Memory B cell (primary cell): Measurements from ENCODE around the gene TNFSF13.

Experiments
- ATAC-seq: fragments of 150-1000 bp; cut with Tn5 transposase; 2 replicates; pipeline ENCODE4 v1.10.0; 2021; ENCODE audit warnings: low read depth, mild to moderate bottlenecking, moderate library complexity
- DNase-seq, 2 donors: peaks; one replicate each; pipeline ENCODE4 v3.0.0; 2022; ENCODE audit warnings: low spot score in 2 of 2
- H3K27ac Mint-ChIP-seq: one replicate; pipeline ENCODE4 v1.8.0; 2022; ENCODE audit warnings: mild to moderate bottlenecking, moderate library complexity, mixed read lengths
- H3K27me3 Mint-ChIP-seq: one replicate; pipeline ENCODE4 v1.8.0; 2022; ENCODE audit warnings: mixed read lengths
- H3K36me3 Mint-ChIP-seq: one replicate; pipeline ENCODE4 v1.8.0; 2022; ENCODE audit warnings: mild to moderate bottlenecking, mixed read lengths
- H3K4me1 Mint-ChIP-seq: one replicate; pipeline ENCODE4 v1.8.0; 2022; ENCODE audit warnings: mixed read lengths
- H3K4me3 Mint-ChIP-seq: one replicate; pipeline ENCODE4 v1.8.0; 2022; ENCODE audit warnings: mild to moderate bottlenecking, moderate library complexity, mixed read lengths
- H3K9me3 Mint-ChIP-seq: one replicate; pipeline ENCODE4 v1.8.0; 2022; ENCODE audit warnings: mixed read lengths

TNFSF13 gene

DNA sequence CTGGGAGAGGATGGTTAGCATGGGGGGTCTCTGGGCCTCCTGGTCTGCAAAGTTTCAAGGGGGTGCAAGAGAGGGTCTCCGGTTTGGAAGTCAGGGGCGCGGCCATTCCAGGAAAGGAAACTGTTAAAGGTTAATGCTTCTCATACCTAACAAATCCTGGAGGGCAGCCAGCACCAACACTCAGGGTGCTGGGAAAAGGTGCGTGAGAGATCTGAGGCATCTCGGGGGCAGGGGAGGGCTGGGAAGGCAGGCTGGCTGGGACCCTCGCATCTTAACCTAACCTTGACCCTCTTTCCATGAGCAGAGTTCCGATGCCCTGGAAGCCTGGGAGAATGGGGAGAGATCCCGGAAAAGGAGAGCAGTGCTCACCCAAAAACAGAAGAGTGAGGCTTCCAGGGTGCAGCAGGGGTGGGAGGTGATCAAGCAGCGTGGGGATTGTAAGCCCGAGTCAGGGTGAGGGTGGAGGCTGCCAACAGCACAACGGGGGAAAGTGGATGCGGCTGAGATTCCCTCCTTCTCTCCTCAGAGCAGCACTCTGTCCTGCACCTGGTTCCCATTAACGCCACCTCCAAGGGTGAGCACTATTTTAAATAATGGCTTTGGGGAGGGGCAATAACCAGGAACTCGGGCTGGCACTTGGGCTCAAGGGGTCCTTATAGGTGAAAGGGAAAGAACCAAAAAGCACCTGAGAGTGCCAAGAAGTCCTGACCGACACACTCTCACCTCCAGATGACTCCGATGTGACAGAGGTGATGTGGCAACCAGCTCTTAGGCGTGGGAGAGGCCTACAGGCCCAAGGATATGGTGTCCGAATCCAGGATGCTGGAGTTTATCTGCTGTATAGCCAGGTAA lies 996 bp downstream of the TNFSF13 start:
- DNase-seq, result no peak
- Mint-ChIP-seq H3K4me1 (peaks cover 51% of the 10 kb centered on the region), H3K4me3 (peak overlapping the region; percentile 98), H3K27me3 (no peaks in the 10 kb centered on the region), H3K27ac (peak overlapping the region; percentile 99), H3K36me3 (peaks cover 5% of the 10 kb centered on the region), H3K9me3 (no peaks in the 10 kb centered on the region)
- no peak for ATAC-seq

DNA sequence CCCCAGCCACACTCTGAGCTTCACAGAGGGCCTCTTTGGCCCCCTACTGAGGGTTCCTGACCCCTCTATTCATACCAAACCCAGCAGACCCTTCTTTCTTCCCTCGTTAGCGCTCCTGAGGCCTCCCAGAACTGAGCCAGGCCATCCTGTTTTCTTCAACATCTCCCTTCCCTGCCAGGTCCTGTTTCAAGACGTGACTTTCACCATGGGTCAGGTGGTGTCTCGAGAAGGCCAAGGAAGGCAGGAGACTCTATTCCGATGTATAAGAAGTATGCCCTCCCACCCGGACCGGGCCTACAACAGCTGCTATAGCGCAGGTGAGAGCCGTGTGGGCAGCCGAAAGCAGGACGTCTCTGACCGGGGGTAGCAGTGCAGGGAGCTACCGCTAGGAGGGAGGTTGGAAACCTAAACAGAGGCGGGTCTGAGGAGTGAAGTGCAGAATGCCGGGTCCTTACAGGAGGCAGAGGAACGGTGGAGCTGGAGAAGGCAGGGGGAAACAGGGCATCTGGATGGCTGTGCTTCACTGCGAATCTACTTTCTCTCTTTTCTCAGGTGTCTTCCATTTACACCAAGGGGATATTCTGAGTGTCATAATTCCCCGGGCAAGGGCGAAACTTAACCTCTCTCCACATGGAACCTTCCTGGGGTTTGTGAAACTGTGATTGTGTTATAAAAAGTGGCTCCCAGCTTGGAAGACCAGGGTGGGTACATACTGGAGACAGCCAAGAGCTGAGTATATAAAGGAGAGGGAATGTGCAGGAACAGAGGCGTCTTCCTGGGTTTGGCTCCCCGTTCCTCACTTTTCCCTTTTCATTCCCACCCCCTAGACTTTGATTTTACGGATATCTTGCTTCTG lies 1.9 kb downstream of the TNFSF13 start:
- ATAC-seq, result peak; percentile 34
- peaks cover 47% of the 10 kb centered on the region for H3K4me1 Mint-ChIP-seq
- peak overlapping the region; percentile 99 for H3K27ac Mint-ChIP-seq
- DNase-seq, result peak; percentile 59 to 64
- H3K27me3 Mint-ChIP-seq, result no peaks in the 10 kb centered on the region
- peaks cover 6% of the 10 kb centered on the region for H3K36me3 Mint-ChIP-seq
- H3K4me3 Mint-ChIP-seq, result peak overlapping the region; percentile 98
- H3K9me3 Mint-ChIP-seq, result no peaks in the 10 kb centered on the region

DNA sequence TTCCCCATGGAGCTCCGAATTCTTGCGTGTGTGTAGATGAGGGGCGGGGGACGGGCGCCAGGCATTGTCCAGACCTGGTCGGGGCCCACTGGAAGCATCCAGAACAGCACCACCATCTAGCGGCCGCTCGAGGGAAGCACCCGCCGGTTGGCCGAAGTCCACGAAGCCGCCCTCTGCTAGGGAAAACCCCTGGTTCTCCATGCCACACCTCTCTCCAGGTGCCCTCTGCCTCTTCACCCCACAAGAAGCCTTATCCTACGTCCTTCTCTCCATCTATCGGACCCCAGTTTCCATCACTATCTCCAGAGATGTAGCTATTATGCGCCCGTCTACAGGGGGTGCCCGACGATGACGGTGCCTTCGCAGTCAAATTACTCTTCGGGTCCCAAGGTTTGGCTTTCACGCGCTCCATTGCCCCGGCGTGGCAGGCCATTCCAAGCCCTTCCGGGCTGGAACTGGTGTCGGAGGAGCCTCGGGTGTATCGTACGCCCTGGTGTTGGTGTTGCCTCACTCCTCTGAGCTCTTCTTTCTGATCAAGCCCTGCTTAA lies 2.6 kb downstream of the TNFSF13 start:
- H3K4me1 Mint-ChIP-seq, result peaks cover 44% of the 10 kb centered on the region
- no peaks in the 10 kb centered on the region for H3K27me3 Mint-ChIP-seq
- H3K27ac Mint-ChIP-seq, result peak overlapping the region; percentile 99
- H3K9me3 Mint-ChIP-seq, result no peaks in the 10 kb centered on the region
- H3K36me3 Mint-ChIP-seq, result peaks cover 7% of the 10 kb centered on the region
- ATAC-seq (peak; percentile 65), DNase-seq (peak; percentile 81 to 87)
- H3K4me3 Mint-ChIP-seq, result peak overlapping the region; percentile 98

DNA sequence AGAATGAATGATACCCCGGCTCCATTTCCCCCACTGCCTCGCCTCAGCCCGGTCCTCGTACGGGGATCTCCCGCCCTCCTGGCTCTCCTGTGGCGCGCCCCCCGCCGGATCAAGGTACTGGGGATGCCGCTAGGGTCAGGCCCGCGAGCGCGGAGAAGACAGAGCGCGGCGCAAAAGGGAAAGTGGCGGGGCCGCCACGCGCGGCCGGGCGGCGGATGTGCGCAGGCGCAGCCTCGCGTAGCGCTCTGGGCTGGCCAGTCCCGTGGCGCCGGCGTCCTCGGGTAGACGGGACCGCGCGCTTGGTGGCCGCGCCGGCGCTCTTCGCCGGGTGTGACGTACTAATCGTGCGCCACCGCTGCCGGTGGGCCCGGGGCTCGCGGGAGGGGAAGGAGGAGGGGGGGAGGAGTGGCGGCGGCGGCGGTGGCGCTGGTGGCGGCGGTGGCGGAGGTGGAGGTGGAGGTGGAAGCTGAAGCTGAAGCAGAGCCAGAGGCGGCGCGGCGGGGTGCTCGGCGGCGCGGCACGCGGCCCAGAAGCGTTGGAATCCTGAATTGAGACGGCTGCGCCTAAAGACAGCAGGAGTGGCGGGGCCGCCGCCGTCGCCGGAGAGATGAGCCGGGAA lies 3.1 kb downstream of the TNFSF13 start, which contains the start of gene SENP3:
Gene SENP3 (plus strand): TSS at position 331 of the 619 bp plus-strand sequence. CDS start 1,158 bp downstream, outside the sequence.
- Mint-ChIP-seq H3K27ac (peak within 1 kb of the TSS; percentile 99), H3K36me3 (peaks cover 7% of the 10 kb centered on the region), H3K4me1 (peaks cover 40% of the 10 kb centered on the region), H3K27me3 (no peaks in the 10 kb centered on the region), H3K9me3 (no peaks in the 10 kb centered on the region), H3K4me3 (peak within 1 kb of the TSS; percentile 98)
- DNase-seq, result peak; percentile 85 to 86
- ATAC-seq, result peak; percentile 76

DNA sequence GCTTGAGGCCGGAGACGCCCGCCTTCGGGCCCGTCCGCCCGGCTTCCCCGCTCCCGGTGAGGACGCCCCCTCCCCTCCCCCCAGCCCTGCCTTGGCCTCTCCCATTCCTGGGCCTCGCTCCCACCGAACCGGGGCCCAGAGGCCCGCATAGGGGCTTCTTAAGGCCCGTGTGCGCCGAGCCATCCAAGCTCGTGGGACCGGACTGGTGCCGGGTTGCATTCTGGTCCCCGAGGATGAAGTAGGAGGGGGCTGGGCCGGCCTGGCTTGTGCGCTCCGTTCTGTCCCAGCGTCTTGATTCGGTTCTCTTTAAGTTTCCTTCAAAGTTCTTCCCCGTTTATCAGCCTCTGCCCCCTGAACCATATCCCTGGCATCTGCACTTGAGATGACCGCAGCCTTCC lies 3.7 kb downstream of the TNFSF13 start:
- H3K27me3 Mint-ChIP-seq, result no peaks in the 10 kb centered on the region
- H3K9me3 Mint-ChIP-seq, result no peaks in the 10 kb centered on the region
- H3K4me3 Mint-ChIP-seq, result peak overlapping the region; percentile 91
- peaks cover 40% of the 10 kb centered on the region for H3K4me1 Mint-ChIP-seq
- DNase-seq (no peak), ATAC-seq (no peak)
- H3K36me3 Mint-ChIP-seq, result peaks cover 7% of the 10 kb centered on the region
- peak overlapping the region; percentile 99 for H3K27ac Mint-ChIP-seq

DNA sequence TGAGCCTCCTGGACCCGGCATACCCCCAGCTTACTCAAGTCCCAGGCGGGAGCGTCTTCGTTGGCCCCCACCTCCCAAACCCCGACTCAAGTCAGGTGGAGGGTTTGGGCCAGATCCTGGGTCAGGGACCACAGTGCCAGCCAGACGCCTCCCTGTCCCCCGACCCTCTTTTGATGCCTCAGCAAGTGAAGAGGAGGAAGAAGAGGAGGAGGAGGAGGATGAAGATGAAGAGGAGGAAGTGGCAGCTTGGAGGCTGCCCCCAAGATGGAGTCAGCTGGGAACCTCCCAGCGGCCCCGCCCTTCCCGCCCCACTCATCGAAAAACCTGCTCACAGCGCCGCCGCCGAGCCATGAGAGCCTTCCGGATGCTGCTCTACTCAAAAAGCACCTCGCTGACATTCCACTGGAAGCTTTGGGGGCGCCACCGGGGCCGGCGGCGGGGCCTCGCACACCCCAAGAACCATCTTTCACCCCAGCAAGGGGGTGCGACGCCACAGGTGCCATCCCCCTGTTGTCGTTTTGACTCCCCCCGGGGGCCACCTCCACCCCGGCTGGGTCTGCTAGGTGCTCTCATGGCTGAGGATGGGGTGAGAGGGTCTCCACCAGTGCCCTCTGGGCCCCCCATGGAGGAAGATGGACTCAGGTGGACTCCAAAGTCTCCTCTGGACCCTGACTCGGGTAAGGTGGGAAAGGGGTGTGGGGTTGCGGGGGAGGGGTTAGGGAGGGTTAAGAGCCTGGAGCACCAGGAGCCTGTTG lies 4.7 kb downstream of the TNFSF13 start:
- no peaks in the 10 kb centered on the region for H3K27me3 Mint-ChIP-seq
- H3K4me3 Mint-ChIP-seq, result peak overlapping the region; percentile 43
- no peak for ATAC-seq
- no peaks in the 10 kb centered on the region for H3K9me3 Mint-ChIP-seq
- no peak for DNase-seq
- peaks cover 37% of the 10 kb centered on the region for H3K4me1 Mint-ChIP-seq
- H3K36me3 Mint-ChIP-seq, result peaks cover 11% of the 10 kb centered on the region
- H3K27ac Mint-ChIP-seq, result no peak overlapping the region

DNA sequence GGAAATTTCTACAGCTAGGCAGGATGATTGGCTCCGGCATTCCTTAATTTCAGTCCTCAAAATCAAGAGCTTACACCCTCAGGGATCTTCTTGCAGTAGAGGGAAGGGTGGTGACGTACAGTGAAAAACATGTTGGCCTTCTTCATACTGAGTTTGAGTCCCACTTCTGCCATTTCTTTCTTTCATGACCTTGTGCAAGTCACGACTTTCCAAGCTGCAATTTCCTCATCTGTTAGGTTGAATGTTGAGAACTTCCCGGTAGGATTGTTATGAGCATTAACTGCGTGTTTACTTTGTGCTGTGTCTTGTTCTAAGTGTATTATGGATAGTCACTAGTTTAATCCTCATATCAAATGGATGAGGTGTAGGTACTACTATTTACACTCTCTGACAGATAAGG lies 11.0 kb downstream of the TNFSF13 start:
- Mint-ChIP-seq H3K9me3 (no peaks in the 10 kb centered on the region), H3K4me1 (peaks cover 15% of the 10 kb centered on the region), H3K27ac (no peak overlapping the region), H3K27me3 (no peaks in the 10 kb centered on the region), H3K4me3 (no peak overlapping the region), H3K36me3 (peaks cover 24% of the 10 kb centered on the region)
- no peak for DNase-seq
- ATAC-seq, result no peak

DNA sequence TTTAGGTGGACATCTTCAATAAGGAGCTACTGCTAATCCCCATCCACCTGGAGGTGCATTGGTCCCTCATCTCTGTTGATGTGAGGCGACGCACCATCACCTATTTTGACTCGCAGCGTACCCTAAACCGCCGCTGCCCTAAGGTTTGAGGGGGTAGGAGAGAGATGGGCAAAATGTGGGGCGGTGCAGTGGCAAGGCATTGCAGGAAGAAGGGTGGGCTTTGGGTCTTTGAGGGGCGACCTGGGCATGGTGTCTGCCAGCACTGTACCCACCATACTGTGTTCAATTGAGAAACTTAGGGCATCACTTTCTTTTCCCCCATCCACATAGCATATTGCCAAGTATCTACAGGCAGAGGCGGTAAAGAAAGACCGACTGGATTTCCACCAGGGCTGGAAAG lies 11.8 kb downstream of the TNFSF13 start:
- DNase-seq (no peak), ATAC-seq (no peak)
- Mint-ChIP-seq H3K9me3 (no peaks in the 10 kb centered on the region), H3K4me3 (peak overlapping the region; percentile 19), H3K27me3 (no peaks in the 10 kb centered on the region), H3K36me3 (peaks cover 25% of the 10 kb centered on the region), H3K27ac (no peak overlapping the region), H3K4me1 (peaks cover 19% of the 10 kb centered on the region)

DNA sequence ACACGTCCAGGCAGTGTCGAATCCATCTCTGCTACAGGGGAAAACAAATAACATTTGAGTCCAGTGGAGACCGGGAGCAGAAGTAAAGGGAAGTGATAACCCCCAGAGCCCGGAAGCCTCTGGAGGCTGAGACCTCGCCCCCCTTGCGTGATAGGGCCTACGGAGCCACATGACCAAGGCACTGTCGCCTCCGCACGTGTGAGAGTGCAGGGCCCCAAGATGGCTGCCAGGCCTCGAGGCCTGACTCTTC lies 13.7 kb downstream of the TNFSF13 start:
- Mint-ChIP-seq H3K27ac (peak overlapping the region; percentile 98), H3K4me1 (peaks cover 23% of the 10 kb centered on the region), H3K27me3 (no peaks in the 10 kb centered on the region), H3K4me3 (peak overlapping the region; percentile 95), H3K36me3 (peaks cover 29% of the 10 kb centered on the region), H3K9me3 (no peaks in the 10 kb centered on the region)
- DNase-seq (no peak), ATAC-seq (no peak)

DNA sequence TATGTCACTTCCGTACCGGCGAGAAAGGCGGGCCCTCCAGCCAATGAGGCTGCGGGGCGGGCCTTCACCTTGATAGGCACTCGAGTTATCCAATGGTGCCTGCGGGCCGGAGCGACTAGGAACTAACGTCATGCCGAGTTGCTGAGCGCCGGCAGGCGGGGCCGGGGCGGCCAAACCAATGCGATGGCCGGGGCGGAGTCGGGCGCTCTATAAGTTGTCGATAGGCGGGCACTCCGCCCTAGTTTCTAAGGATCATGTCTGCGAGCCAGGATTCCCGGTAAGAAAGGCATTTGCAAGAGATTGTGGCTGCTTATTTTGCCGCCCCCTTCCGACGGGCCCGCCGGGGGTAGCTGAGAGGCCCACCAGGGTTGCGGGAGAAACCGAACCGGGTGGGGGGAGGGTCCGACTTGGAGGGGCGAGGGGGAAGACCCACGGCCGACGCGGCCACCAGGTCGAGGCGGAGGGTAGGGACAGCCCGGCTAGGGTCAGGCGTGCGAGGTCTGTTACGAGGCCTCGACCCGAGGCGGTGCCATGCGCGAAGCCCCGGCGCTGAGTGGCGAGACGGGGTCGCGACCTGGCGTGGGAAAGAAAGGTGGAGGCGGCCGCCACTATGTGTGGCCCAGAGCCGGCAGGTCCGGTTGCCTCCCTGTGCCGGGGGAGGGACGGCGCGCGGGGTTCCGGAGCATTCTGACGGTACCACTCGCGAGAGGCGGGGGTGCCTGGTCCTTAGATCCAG lies 14.2 kb downstream of the TNFSF13 start:
- ATAC-seq, result peak; percentile 82
- peaks cover 23% of the 10 kb centered on the region for H3K4me1 Mint-ChIP-seq
- H3K4me3 Mint-ChIP-seq, result peak overlapping the region; percentile 95
- DNase-seq, result peak; percentile 100
- no peaks in the 10 kb centered on the region for H3K9me3 Mint-ChIP-seq
- H3K36me3 Mint-ChIP-seq, result peaks cover 28% of the 10 kb centered on the region
- H3K27ac Mint-ChIP-seq, result peak overlapping the region; percentile 98
- no peaks in the 10 kb centered on the region for H3K27me3 Mint-ChIP-seq

DNA sequence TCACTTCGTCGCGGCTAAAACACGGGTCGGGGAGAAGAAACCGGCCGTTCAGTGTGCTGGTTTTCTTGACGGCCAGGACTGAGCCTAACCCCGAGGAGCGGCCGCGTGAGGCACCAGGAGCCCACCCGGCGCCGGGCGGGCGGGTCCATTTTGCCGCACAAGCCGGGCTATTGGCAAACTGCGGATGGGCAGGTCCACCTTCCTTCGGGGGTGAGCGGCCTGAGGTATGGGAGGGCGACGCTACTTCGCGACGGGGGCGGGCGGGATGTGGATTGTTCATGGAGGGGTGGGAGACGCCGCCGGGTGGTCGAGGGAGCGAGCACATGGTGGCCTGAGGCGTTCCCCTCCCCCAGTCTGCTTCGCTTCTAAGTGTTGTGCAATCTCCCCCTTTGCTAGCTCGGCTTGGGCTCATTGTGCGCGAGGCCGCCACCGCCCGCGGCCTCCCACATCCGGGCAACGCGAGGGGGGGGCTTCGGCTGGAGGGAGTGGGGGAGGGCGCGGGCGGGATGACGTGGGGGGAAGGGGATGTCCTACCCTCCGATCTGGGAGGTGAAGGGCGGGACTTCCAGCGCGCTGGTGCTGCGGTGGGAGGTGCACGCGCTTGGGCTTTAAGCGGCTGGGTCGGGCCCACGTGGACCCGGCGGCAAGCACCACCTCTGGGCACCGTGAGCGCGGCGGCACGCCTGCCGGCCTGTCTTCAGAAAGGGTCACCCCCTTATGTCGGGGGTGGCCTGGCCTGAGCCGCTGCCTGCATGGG lies 15.0 kb downstream of the TNFSF13 start:
- peaks cover 32% of the 10 kb centered on the region for H3K36me3 Mint-ChIP-seq
- H3K4me1 Mint-ChIP-seq, result peaks cover 26% of the 10 kb centered on the region
- H3K27me3 Mint-ChIP-seq, result no peaks in the 10 kb centered on the region
- no peaks in the 10 kb centered on the region for H3K9me3 Mint-ChIP-seq
- peak overlapping the region; percentile 98 for H3K27ac Mint-ChIP-seq
- peak overlapping the region; percentile 95 for H3K4me3 Mint-ChIP-seq
- ATAC-seq, result peak; percentile 48
- DNase-seq, result peak; percentile 78 to 84

DNA sequence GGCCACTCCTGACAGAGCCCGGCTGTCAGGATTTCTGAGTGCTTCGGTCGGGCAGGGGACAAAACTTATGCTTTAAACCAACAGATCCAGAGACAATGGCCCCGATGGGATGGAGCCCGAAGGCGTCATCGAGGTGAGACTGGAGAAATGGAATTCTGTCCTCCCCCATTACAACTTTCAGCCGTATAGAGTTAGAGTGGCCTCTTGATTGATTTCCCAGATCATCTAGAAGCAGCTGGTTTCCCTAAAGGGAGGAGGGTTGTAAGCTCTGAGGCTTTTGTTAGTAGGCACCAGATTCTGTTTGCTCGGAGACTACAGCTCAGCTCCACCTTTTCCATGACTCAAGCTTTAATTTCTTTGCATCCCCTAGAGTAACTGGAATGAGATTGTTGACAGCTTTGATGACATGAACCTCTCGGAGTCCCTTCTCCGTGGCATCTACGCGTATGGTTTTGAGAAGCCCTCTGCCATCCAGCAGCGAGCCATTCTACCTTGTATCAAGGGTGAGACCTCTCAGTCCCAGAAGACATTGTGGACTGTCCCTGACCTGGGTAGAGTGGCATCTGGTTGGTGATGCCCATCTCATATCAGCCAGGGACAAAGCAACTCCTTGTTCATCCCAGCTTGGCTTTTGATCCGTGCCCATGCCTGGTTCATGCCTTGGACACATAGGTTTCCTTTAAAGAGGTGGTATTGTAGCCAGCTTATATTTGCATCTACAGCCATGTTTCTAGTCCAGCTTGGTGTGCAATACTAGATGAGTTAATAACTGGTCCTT lies 15.8 kb downstream of the TNFSF13 start:
- peaks cover 34% of the 10 kb centered on the region for H3K4me1 Mint-ChIP-seq
- no peaks in the 10 kb centered on the region for H3K27me3 Mint-ChIP-seq
- H3K36me3 Mint-ChIP-seq, result peaks cover 31% of the 10 kb centered on the region
- DNase-seq, result no peak
- H3K27ac Mint-ChIP-seq, result peak overlapping the region; percentile 98
- peak overlapping the region; percentile 95 for H3K4me3 Mint-ChIP-seq
- ATAC-seq, result no peak
- H3K9me3 Mint-ChIP-seq, result no peaks in the 10 kb centered on the region
